ENCODE measurements around the gene YIPF6. TPM values are rescaled to one million over a fixed set of nuclear protein-coding genes. Genes with fewer than 3 reads are reported as not detected.

The YIPF6 gene
- total RNA-seq, 4 donors from 2014 or later, result 12.6 to 33.2 (median 24.9) TPM

GRCh38 chrX:68498044-68498507, 775 bp upstream of the YIPF6 start:
- intact Hi-C loops (cut with DNase I; ENCODE audit: low total_unique reads), result no loop called here
- H3K4me3 ChIP-seq (ENCODE audit: low read depth, poor library complexity, severe bottlenecking), result peak overlapping the region; percentile 50
- WGBS, 2 donors, result 0 to 21% methylated on average over 4 of the region's 4 CpGs
- DNase-seq (ENCODE audit: low spot score in 2 of 2), result no peak
- TF ChIP-seq POLR2A (IDR thresholded peaks at IDR 0.05) (no peak), CTCF (IDR thresholded peaks at IDR 0.05) (no peak)

- H3K4me3 ChIP-seq (ENCODE audit: low read depth, poor library complexity, severe bottlenecking), result peak overlapping the region; percentile 50
- WGBS, 2 donors, result 78 to 79% methylated on average over 16 to 17 of the region's 17 CpGs
- intact Hi-C loops (cut with DNase I; ENCODE audit: low total_unique reads), result no loop called here
- TF ChIP-seq POLR2A (IDR thresholded peaks at IDR 0.05) (no peak), CTCF (IDR thresholded peaks at IDR 0.05) (no peak)
- no peak for DNase-seq (ENCODE audit: low spot score in 2 of 2)
Observed at GRCh38 chrX:68499543-68500504, 973 bp downstream of the YIPF6 start.

GRCh38 chrX:68503836-68504636, 5.2 kb downstream of the YIPF6 start:
- intact Hi-C loops (cut with DNase I; ENCODE audit: low total_unique reads), result no loop called here
- no peak overlapping the region for H3K4me3 ChIP-seq (ENCODE audit: low read depth, poor library complexity, severe bottlenecking)
- TF ChIP-seq POLR2A (IDR thresholded peaks at IDR 0.05) (no peak), CTCF (IDR thresholded peaks at IDR 0.05) (no peak)
- DNase-seq (ENCODE audit: low spot score in 2 of 2), result no peak
- 64 to 84% methylated on average over 11 of the region's 11 CpGs for WGBS, 2 donors

GRCh38 chrX:68506649-68507048, 7.8 kb downstream of the YIPF6 start:
- no peak overlapping the region for H3K4me3 ChIP-seq (ENCODE audit: low read depth, poor library complexity, severe bottlenecking)
- TF ChIP-seq POLR2A (IDR thresholded peaks at IDR 0.05) (no peak), CTCF (IDR thresholded peaks at IDR 0.05) (no peak)
- WGBS, 2 donors, result 60% methylated on average over 2 of the region's 2 CpGs
- no peak for DNase-seq (ENCODE audit: low spot score in 2 of 2)
- intact Hi-C loops (cut with DNase I; ENCODE audit: low total_unique reads), result no loop called here

- TF ChIP-seq CTCF (IDR thresholded peaks at IDR 0.05) (no peak), POLR2A (IDR thresholded peaks at IDR 0.05) (no peak)
- WGBS, 2 donors, result 39 to 62% methylated on average over 2 of the region's 2 CpGs
- DNase-seq (ENCODE audit: low spot score in 2 of 2), result no peak
- H3K4me3 ChIP-seq (ENCODE audit: low read depth, poor library complexity, severe bottlenecking), result no peak overlapping the region
- intact Hi-C loops (cut with DNase I; ENCODE audit: low total_unique reads), result no loop called here
Observed at GRCh38 chrX:68508799-68509198, 9.9 kb downstream of the YIPF6 start.
